Stimulated activated CD8-positive, alpha-beta memory T cell treated with anti-CD3 and anti-CD28 coated beads, Interleukin-15, amount 100 ng/mL, for 48 hours (primary cell): ENCODE data around the gene MEIOB.

Experiments
- DNase-seq, 2 donors: peaks; one replicate each; pipeline ENCODE4 v3.0.0-alpha.2; 2020; ENCODE audit warnings: low read depth in 2 of 2

Gene MEIOB

GRCh38 chr16:1831186-1832075 lies 40.5 kb downstream of the MEIOB start:
- no peak for DNase-seq

- no peak for DNase-seq
Observed at GRCh38 chr16:1830213-1830612, 41.8 kb downstream of the MEIOB start.

- no peak for DNase-seq
Observed at GRCh38 chr16:1828645-1829410, 43.1 kb downstream of the MEIOB start.

- peak; percentile 78 to 83 for DNase-seq
Observed at GRCh38 chr16:1826691-1827573, 45.0 kb downstream of the MEIOB start, which contains the start of the genes FAHD1 and HAGH. FAHD1 (plus strand) TSS chr16:1827206; CDS start chr16:1827239, 33 bp downstream. HAGH (minus strand) TSS chr16:1826825; CDS start chr16:1826787, 38 bp downstream.

- peak; percentile 59 to 65 for DNase-seq
Observed at GRCh38 chr16:1825864-1826690, 45.9 kb downstream of the MEIOB start.

- no peak for DNase-seq
Observed at GRCh38 chr16:1825381-1825863, 46.5 kb downstream of the MEIOB start.

- DNase-seq = no peak
Observed at GRCh38 chr16:1823821-1824220, 48.1 kb downstream of the MEIOB start.

GRCh38 chr16:1822801-1823200 lies 49.2 kb downstream of the MEIOB start:
- no peak for DNase-seq

GRCh38 chr16:1821861-1822611 lies 49.9 kb downstream of the MEIOB start:
- DNase-seq = no peak

GRCh38 chr16:1820946-1821290 lies 51.0 kb downstream of the MEIOB start:
- no peak for DNase-seq

GRCh38 chr16:1820096-1820945 lies 51.6 kb downstream of the MEIOB start:
- DNase-seq = no peak

- no peak for DNase-seq
Observed at GRCh38 chr16:1819611-1820010, 52.4 kb downstream of the MEIOB start.

GRCh38 chr16:1818873-1819525 lies 53.0 kb downstream of the MEIOB start:
- no peak for DNase-seq

- no peak for DNase-seq
Observed at GRCh38 chr16:1818204-1818872, 53.6 kb downstream of the MEIOB start.

GRCh38 chr16:1817716-1818115 lies 54.2 kb downstream of the MEIOB start:
- no peak for DNase-seq

GRCh38 chr16:1817276-1817589 lies 54.7 kb downstream of the MEIOB start:
- DNase-seq = no peak

- DNase-seq = no peak
Observed at GRCh38 chr16:1816396-1817275, 55.3 kb downstream of the MEIOB start.
